ENCODE data around the gene CCDC85B.

DNA sequence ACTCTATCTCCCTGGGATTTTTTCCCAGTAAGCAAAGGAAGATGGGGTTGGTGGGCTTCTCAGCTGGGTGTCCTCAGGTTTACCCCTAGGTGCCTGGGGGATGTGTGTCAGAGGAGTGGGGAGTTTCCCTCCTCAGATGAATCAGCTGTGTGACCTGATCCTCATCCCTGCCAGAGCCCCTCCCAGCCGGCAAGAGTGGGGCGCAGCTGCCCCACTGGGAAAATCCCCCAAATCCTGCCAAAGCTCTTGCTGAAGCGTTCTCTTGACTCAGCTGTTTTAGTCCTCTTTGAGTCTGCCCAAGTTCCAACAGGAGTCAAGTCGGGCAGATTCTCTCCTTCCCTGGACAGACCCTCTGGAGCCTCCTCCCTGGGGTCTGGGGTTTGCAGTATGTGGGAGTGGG lies 22.4 kb downstream of the CCDC85B start:
- TF ChIP-seq, protein P1, sequence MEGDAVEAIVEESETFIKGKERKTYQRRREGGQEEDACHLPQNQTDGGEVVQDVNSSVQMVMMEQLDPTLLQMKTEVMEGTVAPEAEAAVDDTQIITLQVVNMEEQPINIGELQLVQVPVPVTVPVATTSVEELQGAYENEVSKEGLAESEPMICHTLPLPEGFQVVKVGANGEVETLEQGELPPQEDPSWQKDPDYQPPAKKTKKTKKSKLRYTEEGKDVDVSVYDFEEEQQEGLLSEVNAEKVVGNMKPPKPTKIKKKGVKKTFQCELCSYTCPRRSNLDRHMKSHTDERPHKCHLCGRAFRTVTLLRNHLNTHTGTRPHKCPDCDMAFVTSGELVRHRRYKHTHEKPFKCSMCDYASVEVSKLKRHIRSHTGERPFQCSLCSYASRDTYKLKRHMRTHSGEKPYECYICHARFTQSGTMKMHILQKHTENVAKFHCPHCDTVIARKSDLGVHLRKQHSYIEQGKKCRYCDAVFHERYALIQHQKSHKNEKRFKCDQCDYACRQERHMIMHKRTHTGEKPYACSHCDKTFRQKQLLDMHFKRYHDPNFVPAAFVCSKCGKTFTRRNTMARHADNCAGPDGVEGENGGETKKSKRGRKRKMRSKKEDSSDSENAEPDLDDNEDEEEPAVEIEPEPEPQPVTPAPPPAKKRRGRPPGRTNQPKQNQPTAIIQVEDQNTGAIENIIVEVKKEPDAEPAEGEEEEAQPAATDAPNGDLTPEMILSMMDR (IDR thresholded peaks at IDR 0.05) = no peak
- TF ChIP-seq POLR2A (IDR thresholded peaks at IDR 0.05) = no peak

Data from testis (tissue), 2 donors.